Stimulated activated CD4-positive, alpha-beta T cell treated with anti-CD3 and anti-CD28 coated beads, Interleukin-15, amount 100 ng/mL, for 48 hours (primary cell): ENCODE results near the gene TMEM176B.

Experiments used
- DNase-seq, 2 donors: peaks; one replicate each; pipeline ENCODE4 v3.0.0-alpha.2; 2020; ENCODE audit warnings: low read depth in 2 of 2

TMEM176B gene

DNA sequence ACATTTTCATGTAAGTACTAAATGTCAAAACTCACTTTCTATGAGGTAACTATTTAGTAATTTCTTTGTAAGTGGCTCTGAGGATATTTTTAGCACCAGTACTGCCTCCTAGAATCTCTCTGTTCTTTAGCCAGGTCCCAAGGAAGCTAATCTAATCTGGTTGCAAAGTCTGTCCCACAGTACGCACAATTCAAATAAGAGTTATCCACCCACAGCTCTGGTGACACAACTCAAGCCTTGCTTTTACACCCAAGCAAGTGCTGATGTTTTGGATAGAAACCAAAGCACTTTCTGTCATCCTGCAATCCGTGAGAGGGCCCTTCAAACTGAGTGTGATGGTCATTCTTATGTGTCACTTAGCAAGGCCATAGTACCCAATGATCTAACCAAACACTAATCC lies 48.5 kb downstream of the TMEM176B start:
- no peak for DNase-seq

DNA sequence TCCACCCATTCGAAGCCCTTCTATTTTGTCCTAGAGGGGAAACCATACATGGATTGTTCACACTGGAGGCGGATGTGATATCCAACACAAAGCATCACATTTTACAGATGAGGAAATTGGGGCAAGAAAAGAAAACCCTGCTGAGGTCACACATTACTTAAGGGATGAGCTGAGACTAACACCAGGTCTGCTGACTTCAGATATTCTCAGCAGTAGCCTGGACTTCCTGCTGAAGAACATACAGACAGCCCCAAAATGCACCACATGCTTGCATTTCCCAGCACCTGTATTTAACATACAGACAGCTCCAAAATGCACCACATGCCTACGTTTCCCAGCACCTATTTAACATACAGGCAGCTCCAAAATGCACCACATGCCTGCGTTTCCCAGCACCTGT lies 51.8 kb downstream of the TMEM176B start:
- DNase-seq, result no peak

DNA sequence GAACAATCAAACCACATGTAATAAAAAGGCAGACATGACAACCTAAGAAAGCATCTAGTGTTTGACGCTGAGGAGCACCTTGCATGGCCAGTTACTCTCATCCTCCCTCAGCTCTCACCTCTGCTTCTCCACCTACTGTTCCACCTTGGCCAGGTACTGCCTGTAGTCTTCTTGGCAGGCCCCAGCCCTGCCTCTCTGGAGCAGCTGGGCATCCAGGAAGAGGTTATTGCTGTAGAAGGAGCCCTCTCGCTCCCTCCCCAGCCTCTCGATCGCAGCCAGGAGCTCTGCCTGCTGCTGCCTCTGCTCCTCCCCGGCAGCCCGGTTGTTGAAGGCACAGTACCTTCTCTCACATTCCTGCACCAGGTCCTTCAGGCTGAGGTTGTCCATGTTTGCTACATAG lies 53.2 kb downstream of the TMEM176B start:
- no peak for DNase-seq

DNA sequence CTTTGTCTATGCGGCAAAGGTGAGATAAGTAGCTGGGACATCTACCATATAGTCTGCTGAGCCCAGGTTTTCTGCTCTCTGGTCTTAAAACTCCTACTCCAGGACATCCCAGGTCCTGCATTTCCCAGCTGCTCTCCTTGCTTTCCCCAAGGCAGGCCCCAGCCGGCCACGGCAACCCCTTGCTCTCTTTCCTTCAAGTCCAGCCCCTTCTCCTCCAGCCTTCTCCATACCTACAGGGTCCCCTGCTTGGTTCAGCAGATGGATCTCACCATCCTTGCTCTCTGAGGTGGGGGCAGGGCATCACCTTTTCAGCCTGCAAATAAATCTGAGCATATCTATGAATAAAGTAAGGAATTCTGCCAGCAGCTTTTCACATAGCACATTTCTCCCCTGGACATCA lies 54.3 kb downstream of the TMEM176B start:
- no peak for DNase-seq

DNA sequence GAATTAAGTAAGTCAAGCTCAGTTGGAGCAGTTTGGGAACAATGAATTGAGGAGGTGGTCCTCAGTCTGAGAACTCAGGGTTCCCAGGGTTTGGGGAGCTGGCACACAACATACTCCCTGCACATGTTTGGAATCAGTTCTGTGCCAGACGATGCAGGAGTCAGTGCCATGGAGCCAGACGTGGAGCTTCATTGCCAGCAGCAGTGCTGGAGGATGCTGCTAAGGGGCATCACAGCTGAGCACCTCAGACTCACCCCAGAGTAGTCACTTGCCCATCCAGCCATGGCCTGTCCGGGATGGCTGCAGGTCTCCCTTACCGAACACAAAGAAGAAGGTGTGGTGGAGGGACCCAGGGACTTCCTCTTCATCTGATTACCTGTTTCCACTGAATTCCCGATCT lies 55.1 kb downstream of the TMEM176B start:
- DNase-seq, result no peak

DNA sequence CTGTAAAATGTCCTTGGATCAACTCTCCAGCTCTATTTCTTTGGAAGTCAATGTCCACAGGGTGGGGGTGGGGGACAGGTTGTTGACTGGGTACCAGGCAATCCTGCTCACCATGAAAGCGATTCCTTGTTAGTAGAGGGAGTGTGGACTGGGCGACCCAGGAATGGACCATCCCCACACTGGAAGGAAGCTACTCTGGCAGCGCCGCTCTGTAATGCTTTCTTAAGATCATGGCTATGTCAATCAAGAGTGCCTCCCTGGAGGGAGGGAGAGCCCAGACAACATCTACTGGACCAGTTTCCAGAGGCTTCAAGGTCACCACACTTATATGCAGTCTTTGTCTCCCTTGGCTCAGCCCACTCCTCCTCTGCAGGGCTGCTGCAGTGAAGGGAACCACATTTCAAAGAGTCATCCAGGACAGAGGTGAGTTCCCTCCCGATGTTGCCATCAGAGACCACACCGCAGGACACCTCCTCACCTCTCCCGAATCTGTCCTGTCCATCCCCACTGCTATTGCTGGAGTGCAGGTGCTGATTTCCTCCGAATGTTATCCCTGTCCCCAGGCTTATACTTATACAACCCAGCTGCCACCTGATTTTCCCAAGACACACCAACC lies 56.0 kb downstream of the TMEM176B start:
- DNase-seq, result no peak

DNA sequence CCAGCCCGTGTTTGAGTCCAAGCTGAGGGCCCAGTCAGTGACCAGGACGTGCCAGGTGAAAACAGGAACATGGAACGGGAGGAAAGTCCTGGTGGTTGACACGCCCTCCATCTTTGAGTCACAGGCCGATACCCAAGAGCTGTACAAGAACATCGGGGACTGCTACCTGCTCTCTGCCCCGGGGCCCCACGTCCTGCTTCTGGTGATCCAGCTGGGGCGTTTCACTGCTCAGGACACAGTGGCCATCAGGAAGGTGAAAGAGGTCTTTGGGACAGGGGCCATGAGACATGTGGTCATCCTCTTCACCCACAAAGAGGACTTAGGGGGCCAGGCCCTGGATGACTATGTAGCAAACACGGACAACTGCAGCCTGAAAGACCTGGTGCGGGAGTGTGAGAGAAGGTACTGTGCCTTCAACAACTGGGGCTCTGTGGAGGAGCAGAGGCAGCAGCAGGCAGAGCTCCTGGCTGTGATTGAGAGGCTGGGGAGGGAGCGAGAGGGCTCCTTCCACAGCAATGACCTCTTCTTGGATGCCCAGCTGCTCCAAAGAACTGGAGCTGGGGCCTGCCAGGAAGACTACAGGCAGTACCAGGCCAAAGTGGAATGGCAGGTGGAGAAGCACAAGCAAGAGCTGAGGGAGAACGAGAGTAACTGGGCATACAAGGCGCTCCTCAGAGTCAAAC lies 57.7 kb downstream of the TMEM176B start:
- DNase-seq, result no peak
